K562 (cell line): ENCODE data around the gene ANKRD16. TPM values are rescaled to one million over a fixed set of nuclear protein-coding genes. Genes with fewer than 3 reads are reported as not detected.

Experiments used
- ATAC-seq: fragments of 200-7000 bp; cut with Tn5 transposase; 3 replicates; pipeline ENCODE4 v1.9.1; 2020; ENCODE audit warnings: moderate library complexity
- BruUV-seq: library from RNA; stranded (reverse); fragments of 400-500 nt; replicated peaks from 2 replicates; lab custom pipeline; 2021; lab: Mats Ljungman, UMichigan
- CTCF ChIA-PET: fragments of 300-600 bp; formaldehyde crosslinking; extraction: SDS; loops from one replicate; lab custom pipeline; 2021; ENCODE audit warnings: low intra/inter-chr PET ratio; lab: Yijun Ruan, JAX
- POLR2A ChIA-PET: fragments of 300-600, 350-650 bp; sonication (Branson Sonifier 250); formaldehyde crosslinking; extraction: SDS; loops from one replicate; lab custom pipeline; 2021; ENCODE audit warnings: antibody characterized with exemption, inconsistent platforms; lab: Yijun Ruan, JAX
- DNase-seq, 4 experiments: peaks; one replicate each; pipeline versions ENCODE4 v3.0.0 to v3.0.0-alpha.2; 2011 to 2018; ENCODE audit warnings: low spot score in 3 of 4, mixed read lengths in 3 of 4; ENCODE audit errors: extremely low read depth in 1 of 4
- FAIRE-seq: peaks from 2 replicates; lab custom pipeline; 2011; peaks lifted over from hg19 to GRCh38; lab: Jason Lieb, UNC
- H2AFZ ChIP-seq: 2 replicates; pipeline ENCODE4 v1.6.0; 2011; ENCODE audit warnings: low read depth, low read length, control low read depth, inconsistent platforms
- H3K27ac ChIP-seq: fragments of 200-600 bp; 3 replicates; pipeline ENCODE4 v1.8.0; 2011; ENCODE audit warnings: low read depth, mild to moderate bottlenecking, control low read depth, inconsistent platforms, low read length, moderate library complexity, mixed read lengths; ENCODE audit errors: extremely low read depth
- H3K27me3 ChIP-seq, 2 experiments: fragments of 300-600 bp in 1 of 2; 2 replicates in 1 of 2; 3 replicates in 1 of 2; pipeline versions ENCODE4 v1.6.0 to v1.8.0; 2011; ENCODE audit warnings: inconsistent platforms in 2 of 2, low read length in 2 of 2, mild to moderate bottlenecking in 1 of 2, mixed read lengths in 1 of 2, moderate library complexity in 1 of 2; ENCODE audit not compliant: control insufficient read depth in 2 of 2, insufficient read depth in 2 of 2
- H3K36me3 ChIP-seq: fragments of 300-600 bp; 3 replicates; pipeline ENCODE4 v1.8.0; 2011; ENCODE audit warnings: mild to moderate bottlenecking, low read length, inconsistent platforms; ENCODE audit not compliant: control insufficient read depth, insufficient read depth
- H3K4me1 ChIP-seq, 2 experiments: fragments of 200-600 bp in 1 of 2; replicated peaks in 1 of 2; 2 replicates in 1 of 2; 3 replicates in 1 of 2; pipeline versions ENCODE4 v1.5.1 to v1.8.0; 2011; ENCODE audit warnings: inconsistent platforms in 2 of 2, low read length in 2 of 2, mild to moderate bottlenecking in 1 of 2, mixed read lengths in 1 of 2, moderate library complexity in 1 of 2; ENCODE audit not compliant: control insufficient read depth in 2 of 2, insufficient read depth in 2 of 2
- H3K4me2 ChIP-seq: 2 replicates; pipeline ENCODE4 v1.6.1; 2011; ENCODE audit warnings: low read length, control low read depth, inconsistent platforms, mixed read lengths; ENCODE audit not compliant: insufficient read depth
- H3K4me3 ChIP-seq: fragments of 200-600 bp; sonication (generic), shearing (Covaris generic); 2 replicates; pipeline ENCODE4 v1.5.1; 2016; ENCODE audit warnings: control low read depth, inconsistent platforms
- H3K79me2 ChIP-seq: fragments of 200-600 bp; 3 replicates; pipeline ENCODE4 v1.8.0; 2011; ENCODE audit warnings: low read length, inconsistent platforms; ENCODE audit not compliant: control insufficient read depth, insufficient read depth
- H3K9ac ChIP-seq, 2 experiments: 2 replicates each; pipeline versions ENCODE4 v1.6.0 to v1.6.1; 2011; ENCODE audit warnings: low read depth in 2 of 2, low read length in 2 of 2, control low read depth in 1 of 2, inconsistent platforms in 1 of 2, mild to moderate bottlenecking in 1 of 2, mixed read lengths in 1 of 2; ENCODE audit not compliant: insufficient read depth in 1 of 2
- H3K9me1 ChIP-seq: one replicate; pipeline ENCODE4 v1.6.0; 2011; ENCODE audit warnings: inconsistent platforms, mild to moderate bottlenecking, low read length, moderate library complexity; ENCODE audit not compliant: control insufficient read depth, insufficient read depth
- H3K9me3 ChIP-seq: replicated peaks from 2 replicates; pipeline ENCODE4 v1.5.1; 2011; ENCODE audit warnings: low read depth, low read length, inconsistent platforms; ENCODE audit not compliant: control insufficient read depth, insufficient read depth
- H4K20me1 ChIP-seq: replicated peaks from 2 replicates; pipeline ENCODE4 v1.6.1; 2011; ENCODE audit warnings: low read length, inconsistent platforms, mixed read lengths; ENCODE audit not compliant: control insufficient read depth, insufficient read depth
- POLR2G ChIP-seq: fragments of 200-400 bp; formaldehyde crosslinking; IDR thresholded peaks from 2 replicates; pipeline ENCODE4 v1.6.1; 2017; ENCODE audit warnings: low read depth, mild to moderate bottlenecking, antibody characterized with exemption, low read length, moderate library complexity
- SMAD2 ChIP-seq: fragments of 150-350 bp; IDR thresholded peaks from 2 replicates; pipeline ENCODE4 v1.6.1; 2014; ENCODE audit warnings: low read depth, mild to moderate bottlenecking, low read length
- WGBS: fragments of 100-300 bp; shearing (Covaris generic); methylation state at CpG from one replicate; pipeline ENCODE4 v1.1.6; 2016; ENCODE audit warnings: low coverage, mixed read lengths; ENCODE audit not compliant: insufficient coverage; ENCODE audit errors: missing lambda C conversion rate; 5-methylcytosine and 5-hydroxymethylcytosine counted together
- in situ Hi-C: fragments of 300-500 bp; cut with MboI; formaldehyde crosslinking; loops from 4 replicates; pipeline ENCODE4 v1.15.0; 2018; ENCODE audit warnings: inconsistent platforms, mixed read lengths
- intact Hi-C: fragments of 100-400 bp; cut with micrococcal nuclease; formaldehyde crosslinking; loops from 2 replicates; pipeline ENCODE4 v1.14.2; 2022
- polyA plus RNA-seq, 8 experiments: library from polyadenylated mRNA; depleted of rRNA in 4 of 8; stranded (reverse) in 5 of 8; unstranded in 3 of 8; fragments of >200 nt; fragmentation: Nextera tagmentation in 2 of 8; fragmentation: Illumina TruSeq in 1 of 8; extraction: Ambion mirVana in 2 of 8; extraction: Trizol in 1 of 8; gene quantifications; 2 replicates each; pipeline versions ENCODE4 v1.2.1 to v1.2.3, GENCODE V29; 2011 to 2014; ENCODE audit warnings: inconsistent platforms in 1 of 8, missing spikeins in 1 of 8
- total RNA-seq, 7 experiments: library from RNA; depleted of rRNA in 6 of 7; stranded (reverse); fragments of >200 nt in 6 of 7; fragmentation: Illumina TruSeq in 2 of 7; extraction: Trizol in 2 of 7; gene quantifications; 2 replicates each; pipeline versions ENCODE4 v1.2.1 to v1.2.3, GENCODE V29; 2011 to 2021; ENCODE audit warnings: low replicate concordance in 1 of 7
- TF ChIP-seq, protein P1 (sequence below): sonication (generic); formaldehyde crosslinking; IDR thresholded peaks from 2 replicates; pipeline ENCODE4 v1.8.1; 2023; ENCODE audit warnings: mild to moderate bottlenecking, missing genetic modification reagents
- TF ChIP-seq, protein P2 (sequence below): fragments of 450-650 bp; IDR thresholded peaks from 2 replicates; pipeline ENCODE4 v1.6.1; 2018; ENCODE audit warnings: mild to moderate bottlenecking, low read depth; ENCODE audit not compliant: partially characterized antibody
- TF ChIP-seq, protein P3 (sequence below): fragments of 450-650 bp; IDR thresholded peaks from 2 replicates; pipeline ENCODE4 v1.6.1; 2017; ENCODE audit warnings: mild to moderate bottlenecking, moderate library complexity

ANKRD16 gene
- total and polyA plus RNA-seq, 9 of the 15 experiments (the other 6 are each of a cell fraction or from before 2014, with no cell fraction given): 1.5 to 16.0 (median 9.5) TPM

DNA sequence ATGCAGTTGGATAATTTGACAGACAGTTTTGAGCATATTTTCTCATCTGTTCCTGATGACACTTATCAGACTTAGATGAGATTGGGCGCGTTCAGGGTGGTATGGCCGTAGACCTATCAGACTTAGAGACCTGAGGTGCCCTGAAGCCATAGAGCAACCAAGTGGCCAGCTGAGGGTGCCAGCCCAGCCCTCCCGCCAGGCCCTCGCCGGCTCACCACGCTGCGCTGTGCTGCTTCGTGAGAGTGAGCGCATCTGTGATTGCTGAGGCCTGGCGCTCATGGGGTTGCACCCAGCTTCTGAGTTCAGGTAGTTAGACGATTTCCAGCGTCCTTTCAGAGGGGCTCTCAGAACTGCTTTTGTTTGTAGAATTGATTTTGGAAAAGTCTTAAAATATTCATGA, 10.6 kb upstream of the ANKRD16 start:
- Histone ChIP-seq H3K9me3 (peaks cover 3% of the 10 kb centered on the region; the same call in 1 of the 2 replicates), H3K27me3 (no peaks in the 10 kb centered on the region), H2AFZ (no peak overlapping the region), H3K4me2 (no peak overlapping the region), H3K27ac (no peak overlapping the region), H4K20me1 (peaks cover 15% of the 10 kb centered on the region; the same call in 1 of the 2 replicates), H3K79me2 (peaks cover 85% of the 10 kb centered on the region), H3K4me3 (no peak overlapping the region), H3K9ac (0 out of 4 replicates have a peak overlapping the region, but pooled peaks of 1 of the 2 experiments have one; percentile 36), H3K9me1 (no peaks in the 10 kb centered on the region), H3K36me3 (peaks cover 62% of the 10 kb centered on the region), H3K4me1 (peaks cover 30 to 34% of the 10 kb centered on the region in 2 experiments)
- CTCF ChIA-PET: no interaction called here
- DNase-seq (no peak), ATAC-seq (no peak), FAIRE-seq (no peak)
- in situ Hi-C loops: no loop called here
- no TSS peak for BruUV-seq
- POLR2A ChIA-PET: no interaction called here
- WGBS: 96% methylated on average over 13 of the region's 13 CpGs
- TF ChIP-seq, protein P1, sequence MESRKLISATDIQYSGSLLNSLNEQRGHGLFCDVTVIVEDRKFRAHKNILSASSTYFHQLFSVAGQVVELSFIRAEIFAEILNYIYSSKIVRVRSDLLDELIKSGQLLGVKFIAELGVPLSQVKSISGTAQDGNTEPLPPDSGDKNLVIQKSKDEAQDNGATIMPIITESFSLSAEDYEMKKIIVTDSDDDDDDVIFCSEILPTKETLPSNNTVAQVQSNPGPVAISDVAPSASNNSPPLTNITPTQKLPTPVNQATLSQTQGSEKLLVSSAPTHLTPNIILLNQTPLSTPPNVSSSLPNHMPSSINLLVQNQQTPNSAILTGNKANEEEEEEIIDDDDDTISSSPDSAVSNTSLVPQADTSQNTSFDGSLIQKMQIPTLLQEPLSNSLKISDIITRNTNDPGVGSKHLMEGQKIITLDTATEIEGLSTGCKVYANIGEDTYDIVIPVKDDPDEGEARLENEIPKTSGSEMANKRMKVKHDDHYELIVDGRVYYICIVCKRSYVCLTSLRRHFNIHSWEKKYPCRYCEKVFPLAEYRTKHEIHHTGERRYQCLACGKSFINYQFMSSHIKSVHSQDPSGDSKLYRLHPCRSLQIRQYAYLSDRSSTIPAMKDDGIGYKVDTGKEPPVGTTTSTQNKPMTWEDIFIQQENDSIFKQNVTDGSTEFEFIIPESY (CRISPR knock-in tag): no peak
- TF ChIP-seq, protein P2, sequence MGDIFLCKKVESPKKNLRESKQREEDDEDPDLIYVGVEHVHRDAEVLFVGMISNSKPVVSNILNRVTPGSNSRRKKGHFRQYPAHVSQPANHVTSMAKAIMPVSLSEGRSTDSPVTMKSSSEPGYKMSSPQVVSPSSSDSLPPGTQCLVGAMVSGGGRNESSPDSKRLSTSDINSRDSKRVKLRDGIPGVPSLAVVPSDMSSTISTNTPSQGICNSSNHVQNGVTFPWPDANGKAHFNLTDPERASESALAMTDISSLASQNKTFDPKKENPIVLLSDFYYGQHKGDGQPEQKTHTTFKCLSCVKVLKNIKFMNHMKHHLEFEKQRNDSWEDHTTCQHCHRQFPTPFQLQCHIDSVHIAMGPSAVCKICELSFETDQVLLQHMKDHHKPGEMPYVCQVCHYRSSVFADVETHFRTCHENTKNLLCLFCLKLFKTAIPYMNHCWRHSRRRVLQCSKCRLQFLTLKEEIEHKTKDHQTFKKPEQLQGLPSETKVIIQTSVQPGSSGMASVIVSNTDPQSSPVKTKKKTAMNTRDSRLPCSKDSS: no peak
- TF ChIP-seq, protein P3, sequence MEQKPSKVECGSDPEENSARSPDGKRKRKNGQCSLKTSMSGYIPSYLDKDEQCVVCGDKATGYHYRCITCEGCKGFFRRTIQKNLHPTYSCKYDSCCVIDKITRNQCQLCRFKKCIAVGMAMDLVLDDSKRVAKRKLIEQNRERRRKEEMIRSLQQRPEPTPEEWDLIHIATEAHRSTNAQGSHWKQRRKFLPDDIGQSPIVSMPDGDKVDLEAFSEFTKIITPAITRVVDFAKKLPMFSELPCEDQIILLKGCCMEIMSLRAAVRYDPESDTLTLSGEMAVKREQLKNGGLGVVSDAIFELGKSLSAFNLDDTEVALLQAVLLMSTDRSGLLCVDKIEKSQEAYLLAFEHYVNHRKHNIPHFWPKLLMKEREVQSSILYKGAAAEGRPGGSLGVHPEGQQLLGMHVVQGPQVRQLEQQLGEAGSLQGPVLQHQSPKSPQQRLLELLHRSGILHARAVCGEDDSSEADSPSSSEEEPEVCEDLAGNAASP: no peak
- TF ChIP-seq POLR2G (0 out of 2 replicates have a peak, but pooled peaks have one; percentile 39), SMAD2 (no peak)
- intact Hi-C loops: no loop called here
